ENCODE data around the gene HOXA13. TPM values are rescaled to one million over a fixed set of nuclear protein-coding genes. Genes with fewer than 3 reads are reported as not detected.

The HOXA13 gene
- total RNA-seq, 1 donor from 2014 or later, result not detected

DNA sequence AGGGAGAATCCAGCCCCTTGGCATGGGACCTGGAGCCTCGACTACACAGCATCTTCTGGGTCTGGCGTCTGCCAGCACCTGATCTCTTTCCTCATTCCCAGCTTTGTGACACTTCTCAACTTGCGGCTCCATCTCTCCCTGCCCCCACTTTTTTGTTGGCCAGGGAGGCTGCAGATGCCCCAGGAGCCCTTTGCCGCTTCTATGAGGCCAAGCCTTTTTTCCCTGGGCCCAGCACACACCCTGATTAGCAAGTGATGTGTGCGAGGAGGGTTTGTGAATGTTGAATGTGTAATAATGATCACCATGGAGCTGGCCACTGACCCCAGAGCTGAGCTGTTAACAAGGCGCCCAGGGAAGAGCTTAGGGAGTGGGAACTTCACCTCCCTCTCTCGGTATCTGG is 47.1 kb upstream of the HOXA13 start:
- Mint-ChIP-seq H3K4me1 (ENCODE audit: unreplicated experiment) (peaks cover 23% of the 10 kb centered on the region), H3K4me3 (ENCODE audit: unreplicated experiment) (no peak overlapping the region)

GRCh38 chr7:27245798-27246691 is 46.2 kb upstream of the HOXA13 start:
- Mint-ChIP-seq H3K9me3 (ENCODE audit: unreplicated experiment) (no peaks in the 10 kb centered on the region), H3K4me3 (ENCODE audit: unreplicated experiment) (no peak overlapping the region), H3K27ac (ENCODE audit: unreplicated experiment) (no peak overlapping the region), H3K27me3 (ENCODE audit: unreplicated experiment) (peaks cover 51% of the 10 kb centered on the region), H3K36me3 (ENCODE audit: low read depth, unreplicated experiment) (no peaks in the 10 kb centered on the region), H3K4me1 (ENCODE audit: unreplicated experiment) (peaks cover 20% of the 10 kb centered on the region)
- DNase-seq (ENCODE audit: low spot score), result no peak
- TF ChIP-seq, protein P1, sequence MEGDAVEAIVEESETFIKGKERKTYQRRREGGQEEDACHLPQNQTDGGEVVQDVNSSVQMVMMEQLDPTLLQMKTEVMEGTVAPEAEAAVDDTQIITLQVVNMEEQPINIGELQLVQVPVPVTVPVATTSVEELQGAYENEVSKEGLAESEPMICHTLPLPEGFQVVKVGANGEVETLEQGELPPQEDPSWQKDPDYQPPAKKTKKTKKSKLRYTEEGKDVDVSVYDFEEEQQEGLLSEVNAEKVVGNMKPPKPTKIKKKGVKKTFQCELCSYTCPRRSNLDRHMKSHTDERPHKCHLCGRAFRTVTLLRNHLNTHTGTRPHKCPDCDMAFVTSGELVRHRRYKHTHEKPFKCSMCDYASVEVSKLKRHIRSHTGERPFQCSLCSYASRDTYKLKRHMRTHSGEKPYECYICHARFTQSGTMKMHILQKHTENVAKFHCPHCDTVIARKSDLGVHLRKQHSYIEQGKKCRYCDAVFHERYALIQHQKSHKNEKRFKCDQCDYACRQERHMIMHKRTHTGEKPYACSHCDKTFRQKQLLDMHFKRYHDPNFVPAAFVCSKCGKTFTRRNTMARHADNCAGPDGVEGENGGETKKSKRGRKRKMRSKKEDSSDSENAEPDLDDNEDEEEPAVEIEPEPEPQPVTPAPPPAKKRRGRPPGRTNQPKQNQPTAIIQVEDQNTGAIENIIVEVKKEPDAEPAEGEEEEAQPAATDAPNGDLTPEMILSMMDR (IDR thresholded peaks at IDR 0.05; ENCODE audit: unreplicated experiment), result no peak

More for the DNA sequence above, 47.1 kb upstream of the HOXA13 start:
- no peaks in the 10 kb centered on the region for H3K36me3 Mint-ChIP-seq (ENCODE audit: low read depth, unreplicated experiment)
- no peak for DNase-seq (ENCODE audit: low spot score)
- no peak overlapping the region for H3K27ac Mint-ChIP-seq (ENCODE audit: unreplicated experiment)
- TF ChIP-seq, protein P1 (IDR thresholded peaks at IDR 0.05; ENCODE audit: unreplicated experiment), result no peak
- peaks cover 49% of the 10 kb centered on the region for H3K27me3 Mint-ChIP-seq (ENCODE audit: unreplicated experiment)
- H3K9me3 Mint-ChIP-seq (ENCODE audit: unreplicated experiment), result no peaks in the 10 kb centered on the region

DNA sequence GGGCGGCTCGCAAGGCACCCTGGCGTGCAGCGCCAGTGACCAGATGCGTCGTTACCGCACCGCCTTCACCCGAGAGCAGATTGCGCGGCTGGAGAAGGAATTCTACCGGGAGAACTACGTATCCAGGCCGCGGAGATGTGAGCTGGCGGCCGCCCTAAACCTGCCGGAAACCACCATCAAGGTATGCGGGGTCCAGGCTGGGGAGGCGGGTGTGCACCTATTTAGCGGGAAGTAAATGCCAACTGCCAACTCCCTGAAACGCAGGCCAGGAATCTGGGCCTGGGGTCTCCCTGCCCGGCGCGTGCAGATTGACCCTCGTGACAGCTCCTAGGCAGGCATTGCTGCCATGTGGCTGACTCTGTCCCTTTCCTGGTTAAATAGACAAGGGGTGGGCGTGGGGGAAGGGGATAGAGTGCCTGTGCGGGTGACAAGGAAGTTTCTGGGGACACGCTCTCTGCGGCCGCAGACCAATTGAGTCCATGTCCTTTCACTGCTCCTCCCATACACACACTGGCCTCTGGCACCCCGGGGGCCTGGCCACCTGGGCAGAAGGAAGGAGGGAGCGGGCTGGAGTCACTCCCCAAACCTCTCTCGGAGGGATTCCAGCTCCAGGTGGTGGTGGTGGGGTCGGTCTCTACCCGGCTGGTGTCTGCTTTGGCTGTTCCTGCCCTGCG is 45.4 kb upstream of the HOXA13 start:
- no peak overlapping the region for H3K27ac Mint-ChIP-seq (ENCODE audit: unreplicated experiment)
- H3K4me3 Mint-ChIP-seq (ENCODE audit: unreplicated experiment), result no peak overlapping the region
- peaks cover 17% of the 10 kb centered on the region for H3K4me1 Mint-ChIP-seq (ENCODE audit: unreplicated experiment)
- H3K9me3 Mint-ChIP-seq (ENCODE audit: unreplicated experiment), result peaks cover 4% of the 10 kb centered on the region
- H3K36me3 Mint-ChIP-seq (ENCODE audit: low read depth, unreplicated experiment), result peaks cover 3% of the 10 kb centered on the region
- H3K27me3 Mint-ChIP-seq (ENCODE audit: unreplicated experiment), result peaks cover 52% of the 10 kb centered on the region
- TF ChIP-seq, protein P1 (IDR thresholded peaks at IDR 0.05; ENCODE audit: unreplicated experiment), result no peak
- DNase-seq (ENCODE audit: low spot score), result no peak

GRCh38 chr7:27244488-27245123 is 44.7 kb upstream of the HOXA13 start:
- Mint-ChIP-seq H3K36me3 (ENCODE audit: low read depth, unreplicated experiment) (peaks cover 3% of the 10 kb centered on the region), H3K27ac (ENCODE audit: unreplicated experiment) (no peak overlapping the region), H3K4me1 (ENCODE audit: unreplicated experiment) (peaks cover 11% of the 10 kb centered on the region), H3K4me3 (ENCODE audit: unreplicated experiment) (peak overlapping the region; percentile 5), H3K9me3 (ENCODE audit: unreplicated experiment) (peaks cover 4% of the 10 kb centered on the region), H3K27me3 (ENCODE audit: unreplicated experiment) (peaks cover 51% of the 10 kb centered on the region)
- TF ChIP-seq, protein P1 (IDR thresholded peaks at IDR 0.05; ENCODE audit: unreplicated experiment), result no peak
- DNase-seq (ENCODE audit: low spot score), result no peak
